ENCODE measurements around the gene SLC6A1. TPM values are rescaled to one million over a fixed set of nuclear protein-coding genes. Genes with fewer than 3 reads are reported as not detected.

Gene SLC6A1
- total and polyA plus RNA-seq, 11 donors = 0.40 to 3.1 (median 1.2) TPM

DNA sequence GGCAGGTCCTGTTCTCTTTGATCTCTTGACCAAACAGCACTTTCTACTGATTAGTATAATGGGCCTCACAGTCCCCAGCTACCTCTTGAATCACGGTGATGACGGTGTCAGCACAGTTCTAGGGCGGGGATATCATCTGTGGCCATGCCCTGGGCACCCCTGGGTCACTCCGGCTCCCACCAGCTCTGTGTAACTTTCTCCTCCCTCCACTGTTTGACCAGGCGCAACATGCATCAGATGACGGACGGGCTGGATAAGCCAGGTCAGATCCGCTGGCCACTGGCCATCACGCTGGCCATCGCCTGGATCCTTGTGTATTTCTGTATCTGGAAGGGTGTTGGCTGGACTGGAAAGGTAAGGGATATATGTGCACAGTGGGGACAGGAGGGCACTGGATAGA is 29.6 kb downstream of the SLC6A1 start:
- ATAC-seq (no peak), DNase-seq (no peak)
- Histone ChIP-seq H3K27ac (no peak overlapping the region), H3K36me3 (peaks cover 0 to 31% (median 0%) of the 10 kb centered on the region in 9 donors), H3K4me1 (no peaks in the 10 kb centered on the region), H3K4me3 (no peak overlapping the region), H3K27me3 (peaks cover 0 to 17% (median 0%) of the 10 kb centered on the region in 9 donors), H3K9me3 (peaks cover 0 to 6% (median 0%) of the 10 kb centered on the region in 12 donors)
- intact Hi-C loops (cut with DNase I) = no loop called here
- 84 to 92% (median 91%) methylated on average over 10 of the region's 10 CpGs for WGBS, 4 donors
- TF ChIP-seq POLR2A (IDR thresholded peaks at IDR 0.05) = no peak
- TF ChIP-seq, protein P1, sequence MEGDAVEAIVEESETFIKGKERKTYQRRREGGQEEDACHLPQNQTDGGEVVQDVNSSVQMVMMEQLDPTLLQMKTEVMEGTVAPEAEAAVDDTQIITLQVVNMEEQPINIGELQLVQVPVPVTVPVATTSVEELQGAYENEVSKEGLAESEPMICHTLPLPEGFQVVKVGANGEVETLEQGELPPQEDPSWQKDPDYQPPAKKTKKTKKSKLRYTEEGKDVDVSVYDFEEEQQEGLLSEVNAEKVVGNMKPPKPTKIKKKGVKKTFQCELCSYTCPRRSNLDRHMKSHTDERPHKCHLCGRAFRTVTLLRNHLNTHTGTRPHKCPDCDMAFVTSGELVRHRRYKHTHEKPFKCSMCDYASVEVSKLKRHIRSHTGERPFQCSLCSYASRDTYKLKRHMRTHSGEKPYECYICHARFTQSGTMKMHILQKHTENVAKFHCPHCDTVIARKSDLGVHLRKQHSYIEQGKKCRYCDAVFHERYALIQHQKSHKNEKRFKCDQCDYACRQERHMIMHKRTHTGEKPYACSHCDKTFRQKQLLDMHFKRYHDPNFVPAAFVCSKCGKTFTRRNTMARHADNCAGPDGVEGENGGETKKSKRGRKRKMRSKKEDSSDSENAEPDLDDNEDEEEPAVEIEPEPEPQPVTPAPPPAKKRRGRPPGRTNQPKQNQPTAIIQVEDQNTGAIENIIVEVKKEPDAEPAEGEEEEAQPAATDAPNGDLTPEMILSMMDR (IDR thresholded peaks at IDR 0.05) = no peak

DNA sequence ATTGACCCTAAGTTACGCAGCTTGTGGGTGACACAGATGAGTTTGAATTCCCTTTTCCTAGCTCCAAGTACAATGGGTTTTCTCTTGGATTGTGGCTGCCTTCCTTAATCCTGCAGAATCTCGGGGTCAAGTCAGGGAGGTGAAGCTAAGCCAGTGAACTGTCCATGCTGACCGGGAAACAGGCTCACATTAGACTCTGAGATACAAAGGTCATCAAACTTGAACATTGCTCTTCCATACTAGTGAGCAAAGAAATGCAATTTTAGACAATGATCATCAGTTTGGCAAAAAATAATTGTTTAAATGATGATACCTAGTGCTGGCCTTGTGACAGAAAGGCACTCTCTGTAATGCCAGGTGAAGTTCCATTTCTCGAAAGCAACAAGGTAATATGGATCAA is 31.6 kb downstream of the SLC6A1 start:
- Histone ChIP-seq H3K9me3 (peaks cover 0 to 6% (median 0%) of the 10 kb centered on the region in 12 donors), H3K27ac (no peak overlapping the region), H3K4me1 (no peaks in the 10 kb centered on the region), H3K36me3 (peaks cover 0 to 40% (median 0%) of the 10 kb centered on the region in 9 donors), H3K4me3 (no peak overlapping the region), H3K27me3 (peaks cover 0 to 17% (median 0%) of the 10 kb centered on the region in 9 donors)
- TF ChIP-seq, protein P1 (IDR thresholded peaks at IDR 0.05) = no peak
- no peak for TF ChIP-seq POLR2A (IDR thresholded peaks at IDR 0.05)
- ATAC-seq (no peak), DNase-seq (no peak)
- intact Hi-C loops (cut with DNase I) = no loop called here
- 75 to 86% (median 79%) methylated on average over 4 of the region's 4 CpGs for WGBS, 4 donors

DNA sequence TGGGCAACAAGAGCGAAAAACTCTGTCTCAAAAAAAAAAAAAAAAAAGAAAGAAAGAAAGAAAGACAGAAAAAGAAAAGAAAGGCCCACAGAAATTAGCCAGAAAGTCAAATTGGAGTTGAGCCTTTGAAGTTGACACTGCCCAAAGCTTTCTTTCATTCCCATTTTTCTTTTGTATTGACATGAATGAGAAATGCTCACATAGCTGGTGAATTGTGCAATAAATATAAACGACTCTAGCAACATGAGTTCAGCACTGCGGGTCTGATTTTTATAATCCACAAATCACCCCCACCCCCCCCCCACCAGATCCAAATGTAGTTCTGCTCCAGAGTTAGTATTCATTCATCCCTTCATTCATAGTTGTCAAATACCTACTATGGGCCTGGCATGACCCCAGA is 37.4 kb downstream of the SLC6A1 start:
- ATAC-seq = no peak
- H3K9me3 ChIP-seq = peaks cover 0 to 6% (median 0%) of the 10 kb centered on the region in 12 donors
- TF ChIP-seq, protein P1 (IDR thresholded peaks at IDR 0.05) = no peak
- no peak for TF ChIP-seq POLR2A (IDR thresholded peaks at IDR 0.05)
- H3K4me3 ChIP-seq = no peak overlapping the region
- intact Hi-C loops (cut with DNase I) = no loop called here
- DNase-seq = no peak
- H3K36me3 ChIP-seq = peaks cover 0 to 35% (median 0%) of the 10 kb centered on the region in 9 donors
- no peaks in the 10 kb centered on the region for H3K4me1 ChIP-seq
- whole genome bisulfite sequencing, 4 donors = 77 to 87% (median 81%) methylated on average over 3 of the region's 3 CpGs
- peaks cover 0 to 24% (median 0%) of the 10 kb centered on the region in 9 donors for H3K27me3 ChIP-seq
- no peak overlapping the region for H3K27ac ChIP-seq

DNA sequence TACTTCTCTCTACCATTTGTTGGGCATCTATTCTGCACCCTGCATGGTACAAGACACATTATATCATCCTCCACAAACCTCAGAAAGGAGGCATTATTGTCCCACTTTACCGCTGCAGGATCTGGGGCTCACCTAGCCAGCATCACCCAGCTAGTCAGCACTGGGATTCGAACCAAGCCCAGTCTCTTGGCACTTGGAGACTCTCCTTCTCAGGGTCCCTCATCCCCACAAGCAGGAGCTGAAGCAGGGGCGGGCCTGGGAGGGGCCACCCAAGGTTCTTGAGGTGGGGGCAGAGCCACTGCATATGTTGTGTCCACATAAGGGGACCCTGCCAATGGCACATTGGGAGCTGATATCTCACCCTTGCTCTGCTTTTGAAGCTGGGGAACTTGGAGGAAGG is 41.3 kb downstream of the SLC6A1 start:
- Histone ChIP-seq H3K9me3 (no peaks in the 10 kb centered on the region), H3K27ac (no peak overlapping the region), H3K27me3 (peaks cover 0 to 43% (median 0%) of the 10 kb centered on the region in 9 donors), H3K4me3 (no peak overlapping the region), H3K36me3 (peaks cover 0 to 8% (median 0%) of the 10 kb centered on the region in 9 donors), H3K4me1 (no peaks in the 10 kb centered on the region)
- intact Hi-C loops (cut with DNase I) = no loop called here
- 83 to 93% (median 86%) methylated on average over 2 to 3 of the region's 3 CpGs for WGBS, 4 donors
- TF ChIP-seq, protein P1 (IDR thresholded peaks at IDR 0.05) = no peak
- no peak for TF ChIP-seq POLR2A (IDR thresholded peaks at IDR 0.05)
- DNase-seq = no peak
- ATAC-seq = no peak

Data from heart left ventricle (tissue), 16 donors.